ENCODE measurements around the gene ABCG1.
"Not testable (repeated sequence)": the region's sequence is repeated elsewhere in the genome, so short reads cannot be mapped to it uniquely, and the experiment has no call there.

ABCG1 gene

DNA sequence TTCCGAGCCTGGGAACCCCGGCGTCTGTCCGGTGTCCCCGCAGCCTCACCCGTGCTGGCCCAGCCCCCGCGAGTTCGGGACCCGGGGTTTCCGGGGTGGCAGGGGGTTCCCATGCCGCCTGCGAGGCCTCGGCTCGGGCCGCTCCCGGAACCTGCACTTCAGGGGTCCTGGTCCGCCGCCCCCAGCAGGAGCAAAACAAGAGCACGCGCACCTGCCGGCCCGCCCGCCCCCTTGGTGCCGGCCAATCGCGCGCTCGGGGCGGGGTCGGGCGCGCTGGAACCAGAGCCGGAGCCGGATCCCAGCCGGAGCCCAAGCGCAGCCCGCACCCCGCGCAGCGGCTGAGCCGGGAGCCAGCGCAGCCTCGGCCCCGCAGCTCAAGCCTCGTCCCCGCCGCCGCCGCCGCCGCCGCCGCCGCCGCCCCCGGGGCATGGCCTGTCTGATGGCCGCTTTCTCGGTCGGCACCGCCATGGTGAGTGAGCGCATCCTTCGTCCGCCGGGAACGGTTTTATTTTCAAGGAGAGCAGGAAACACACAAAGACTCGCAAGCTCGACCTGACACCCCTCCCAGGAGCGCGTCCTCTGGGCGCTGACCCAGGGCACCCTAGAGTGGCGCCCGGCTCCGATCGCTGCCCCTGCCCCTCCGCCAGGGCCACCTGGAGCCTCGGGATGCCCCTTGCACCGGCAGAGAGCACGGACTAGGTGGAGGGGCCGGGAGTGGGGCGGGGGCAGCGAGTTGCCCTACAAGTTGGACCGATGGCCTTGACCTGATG is at the start of gene ABCG1:
ABCG1 (plus strand) TSS at position 305 of the 770 bp plus-strand sequence; CDS start at position 428, 123 bp downstream.
- DNase-seq: no peak

DNA sequence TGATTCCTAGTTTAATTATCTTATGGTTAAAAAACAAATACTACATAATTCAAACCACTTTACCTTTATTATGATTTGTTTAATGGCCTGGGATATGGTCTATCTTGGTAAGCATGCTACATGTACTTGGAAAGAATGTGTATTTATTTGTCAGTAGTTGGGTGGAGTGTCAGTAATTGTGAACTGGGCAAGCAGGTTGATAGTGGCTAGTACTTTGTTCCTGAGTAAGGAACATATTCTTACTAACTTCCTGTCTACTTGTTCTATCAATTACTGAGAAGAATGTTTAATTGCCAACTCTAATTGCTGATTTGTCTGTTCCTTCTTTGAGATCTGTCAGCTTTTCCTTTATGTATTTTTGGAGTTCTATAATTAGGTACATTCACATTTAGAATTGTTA is 49.2 kb upstream of the ABCG1 start:
- no peak for DNase-seq

DNA sequence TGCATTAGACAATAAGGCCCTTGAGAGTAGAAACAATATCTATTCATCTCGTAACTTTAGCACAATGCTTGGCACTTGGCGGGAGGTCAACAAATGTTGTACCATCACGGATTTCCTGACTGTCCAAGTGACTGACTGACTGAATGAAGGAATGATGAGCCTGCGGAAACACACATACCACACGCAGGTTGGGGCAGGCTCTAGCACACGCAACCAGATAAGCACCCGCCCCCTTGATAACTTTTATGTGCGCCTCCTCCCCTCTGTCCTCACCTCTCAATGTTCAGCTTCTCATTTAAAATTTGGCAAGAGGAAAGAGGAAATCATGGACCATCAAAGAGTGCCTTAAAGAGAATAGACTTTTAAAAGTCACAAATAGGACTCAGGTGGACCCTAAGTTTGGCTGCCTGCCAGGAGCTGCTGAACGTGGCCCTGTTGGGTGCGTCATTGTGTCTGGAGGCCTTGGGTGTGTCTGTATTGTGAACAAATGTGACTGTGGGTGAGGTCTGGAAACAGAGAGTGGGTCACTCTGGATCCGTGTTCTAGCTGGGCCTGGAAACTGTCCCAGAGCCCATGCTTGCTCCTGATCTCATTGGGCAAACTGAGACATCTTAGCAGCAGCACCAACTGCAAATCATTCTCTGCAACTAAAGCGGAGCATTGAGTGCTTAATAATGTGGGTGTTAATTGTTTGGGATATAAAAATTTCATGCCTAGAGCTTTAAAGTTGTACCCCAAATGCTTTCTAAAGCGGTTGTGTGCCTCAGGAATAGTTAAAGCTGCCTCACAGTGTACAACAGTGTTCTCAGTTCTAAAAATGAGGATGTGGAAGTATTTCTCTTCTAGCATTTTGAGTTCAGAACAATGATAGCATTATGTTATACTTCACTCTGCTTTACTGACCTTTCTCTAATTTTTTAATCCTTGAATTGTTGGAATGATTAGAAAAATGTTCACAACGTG is 47.6 kb upstream of the ABCG1 start:
- no peak for DNase-seq

DNA sequence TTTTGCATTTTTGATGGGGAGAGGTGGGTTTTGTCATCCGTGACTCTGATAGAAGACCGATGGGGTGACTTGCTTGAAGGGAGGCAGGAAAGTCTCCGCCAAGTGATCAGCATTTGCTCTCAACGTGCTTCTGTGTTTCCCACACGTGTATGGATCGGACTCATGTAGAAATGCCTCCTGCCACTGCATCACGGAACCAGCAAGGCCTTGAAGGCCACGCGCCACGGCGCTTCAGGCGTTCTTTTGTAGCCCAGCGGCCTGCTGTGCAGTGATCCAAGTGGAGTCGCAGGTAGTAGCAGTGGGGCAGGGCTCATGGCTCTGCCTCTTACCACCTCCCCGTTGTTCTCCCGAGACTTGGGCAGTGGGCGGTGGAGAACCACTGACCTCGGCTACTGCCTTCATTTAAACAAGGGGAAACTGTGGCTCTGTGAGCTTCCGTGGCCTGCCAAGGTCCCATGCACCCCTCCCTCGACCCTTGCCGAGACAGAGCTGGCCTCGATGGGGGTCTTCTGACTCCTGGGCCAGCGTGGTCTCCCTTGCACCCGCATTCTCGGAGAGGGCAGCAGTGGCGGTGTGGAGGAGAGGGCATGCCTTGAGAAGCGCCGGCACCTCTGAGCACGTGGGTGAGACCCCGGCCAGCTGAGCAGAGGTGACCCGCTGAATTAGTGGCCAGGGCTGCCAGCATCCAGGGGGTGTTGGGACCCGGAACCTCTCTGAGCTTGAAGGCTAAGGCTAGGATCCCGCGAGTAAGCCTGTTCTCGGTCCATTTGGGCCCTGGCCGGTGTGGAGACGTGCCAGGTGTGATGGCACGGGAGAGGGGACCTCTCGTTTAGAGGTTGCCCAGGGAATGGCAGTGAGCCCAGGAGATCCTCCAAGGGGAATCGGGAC is 46.1 kb upstream of the ABCG1 start:
- no peak for DNase-seq

DNA sequence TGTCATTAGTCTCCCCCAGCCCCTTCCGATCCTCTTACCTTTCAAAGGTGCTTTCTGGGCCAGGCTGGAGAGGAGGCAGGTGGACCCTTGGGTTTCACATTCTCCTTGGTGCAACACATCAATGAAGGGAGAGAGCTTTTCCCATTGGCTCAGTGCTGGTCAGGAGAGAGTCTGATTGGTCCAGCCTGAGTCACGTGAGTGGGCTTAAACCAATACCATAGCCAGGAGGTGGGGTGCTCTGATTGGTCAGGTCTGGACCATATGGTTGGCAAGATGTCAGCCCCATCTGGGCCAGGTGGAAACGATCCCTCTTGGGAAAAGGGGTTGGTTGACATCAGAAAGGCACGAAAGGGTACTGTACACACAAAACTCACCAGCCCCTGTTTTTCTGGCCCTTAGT is 44.8 kb upstream of the ABCG1 start:
- DNase-seq: no peak

DNA sequence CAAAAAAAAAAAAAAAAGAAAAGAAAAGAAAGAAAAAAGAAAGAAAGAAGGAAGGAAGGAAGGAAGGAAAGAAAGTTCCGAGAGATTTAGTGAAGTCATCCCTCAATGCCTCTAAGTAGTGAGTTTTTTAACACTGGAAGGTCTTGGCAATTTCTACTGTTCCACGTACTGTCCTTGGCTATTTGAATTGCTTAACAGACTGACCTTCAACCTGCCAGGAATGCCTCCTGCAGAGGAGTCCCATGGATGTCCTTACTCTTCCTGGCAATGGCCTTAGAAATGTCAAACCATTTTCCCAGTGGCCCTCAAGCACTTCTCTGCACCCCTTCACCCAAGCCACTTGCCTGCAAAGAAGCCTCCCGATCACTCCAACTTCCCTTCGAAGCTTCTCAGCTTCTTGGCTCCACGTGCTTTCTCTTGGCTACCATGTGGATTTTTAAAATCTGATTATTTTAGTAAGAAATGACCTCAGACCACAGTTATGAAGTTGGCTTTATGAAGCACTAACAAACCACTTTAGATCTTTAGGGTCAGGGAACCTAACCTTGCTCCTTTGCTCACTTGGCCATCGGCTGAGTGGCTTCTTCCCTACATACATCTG is 43.7 kb upstream of the ABCG1 start:
- DNase-seq: no peak

DNA sequence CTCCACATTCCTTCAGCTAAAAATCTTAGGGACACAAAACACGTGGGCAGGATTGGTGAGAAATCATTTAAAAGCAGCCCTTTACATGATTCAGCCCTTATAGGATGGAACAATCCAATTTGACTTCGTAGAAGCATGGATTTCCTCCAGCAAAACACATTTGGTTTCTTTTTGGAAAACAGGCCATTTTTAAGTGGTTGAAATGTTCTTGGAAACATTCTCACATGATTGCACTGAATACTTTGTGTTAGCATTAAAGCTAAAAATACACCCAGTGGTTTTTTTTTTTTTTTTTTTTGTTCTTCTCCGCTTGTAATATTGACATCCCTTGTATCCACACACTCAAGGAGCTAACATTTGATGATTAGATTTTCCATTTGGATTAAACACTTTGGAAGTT is 42.1 kb upstream of the ABCG1 start:
- DNase-seq: no peak

DNA sequence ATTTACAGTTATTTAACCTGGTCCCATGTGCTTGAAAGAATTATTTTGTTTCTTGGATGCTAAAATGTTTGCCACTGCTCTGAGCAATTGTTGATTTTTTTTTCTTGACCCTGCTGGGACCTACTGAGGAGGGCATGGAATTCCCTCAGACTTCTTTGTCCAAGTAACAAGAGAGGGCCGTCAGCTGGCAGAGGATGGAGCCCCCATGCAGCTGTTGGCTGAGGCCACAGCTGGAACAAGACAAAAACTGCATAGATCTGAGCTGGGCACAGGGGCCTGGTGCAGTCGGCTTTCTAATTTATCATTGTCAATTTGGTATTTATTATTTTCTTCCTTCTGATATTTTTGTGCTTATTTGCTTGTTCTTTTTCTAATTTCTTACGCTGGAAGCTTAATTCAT is 39.6 kb upstream of the ABCG1 start:
- DNase-seq: no peak

DNA sequence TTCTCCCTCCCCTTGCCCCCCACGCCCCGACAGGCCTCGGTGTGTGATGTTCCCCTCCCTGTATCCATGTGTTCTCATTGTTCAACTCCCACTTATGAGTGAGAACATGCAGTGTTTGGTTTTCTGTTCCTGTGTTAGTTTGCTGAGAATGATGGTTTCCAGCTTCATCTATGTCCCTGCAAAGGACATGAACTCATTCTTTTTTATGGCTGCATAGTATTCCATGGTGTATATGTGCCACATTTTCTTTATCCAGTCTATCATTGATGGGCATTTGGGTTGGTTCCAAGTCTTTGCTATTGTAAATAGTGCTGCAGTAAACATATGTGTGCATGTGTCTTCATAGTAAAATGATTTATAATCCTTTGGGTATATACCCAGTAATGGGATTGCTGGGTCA is 38.9 kb upstream of the ABCG1 start:
- DNase-seq: not testable (repeated sequence)

DNA sequence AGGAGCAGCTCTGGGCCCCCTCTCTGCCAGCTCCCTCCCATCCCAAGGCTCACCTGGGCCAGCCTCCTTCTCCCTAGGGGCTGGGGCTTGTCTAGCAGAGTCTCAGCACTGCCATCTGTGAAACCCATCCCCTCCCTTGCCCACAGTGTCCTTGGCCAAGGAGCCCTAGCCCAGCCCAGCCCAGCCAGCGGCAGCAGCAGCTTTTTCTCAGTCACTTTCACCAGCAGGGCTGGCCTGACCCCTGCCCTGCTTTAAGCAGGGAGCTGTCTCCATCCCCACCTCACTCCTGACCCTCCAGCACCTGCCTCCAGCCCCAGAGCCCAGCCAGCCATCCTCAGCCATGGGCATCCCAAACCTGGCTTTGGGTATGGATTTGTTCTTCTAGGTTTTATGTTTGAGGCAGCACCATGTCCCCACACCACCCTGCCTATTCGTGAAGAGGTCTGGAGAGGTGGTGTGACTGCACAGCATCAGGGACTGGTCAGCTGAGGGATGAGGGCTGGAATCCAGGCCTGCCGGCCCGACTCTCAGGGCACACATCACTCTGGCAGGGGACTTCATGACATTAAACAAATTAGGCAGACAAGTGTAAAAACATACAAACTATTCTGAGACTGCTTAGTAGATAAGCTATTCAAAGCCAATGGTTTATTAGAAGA is 36.1 kb upstream of the ABCG1 start:
- no peak for DNase-seq

DNA sequence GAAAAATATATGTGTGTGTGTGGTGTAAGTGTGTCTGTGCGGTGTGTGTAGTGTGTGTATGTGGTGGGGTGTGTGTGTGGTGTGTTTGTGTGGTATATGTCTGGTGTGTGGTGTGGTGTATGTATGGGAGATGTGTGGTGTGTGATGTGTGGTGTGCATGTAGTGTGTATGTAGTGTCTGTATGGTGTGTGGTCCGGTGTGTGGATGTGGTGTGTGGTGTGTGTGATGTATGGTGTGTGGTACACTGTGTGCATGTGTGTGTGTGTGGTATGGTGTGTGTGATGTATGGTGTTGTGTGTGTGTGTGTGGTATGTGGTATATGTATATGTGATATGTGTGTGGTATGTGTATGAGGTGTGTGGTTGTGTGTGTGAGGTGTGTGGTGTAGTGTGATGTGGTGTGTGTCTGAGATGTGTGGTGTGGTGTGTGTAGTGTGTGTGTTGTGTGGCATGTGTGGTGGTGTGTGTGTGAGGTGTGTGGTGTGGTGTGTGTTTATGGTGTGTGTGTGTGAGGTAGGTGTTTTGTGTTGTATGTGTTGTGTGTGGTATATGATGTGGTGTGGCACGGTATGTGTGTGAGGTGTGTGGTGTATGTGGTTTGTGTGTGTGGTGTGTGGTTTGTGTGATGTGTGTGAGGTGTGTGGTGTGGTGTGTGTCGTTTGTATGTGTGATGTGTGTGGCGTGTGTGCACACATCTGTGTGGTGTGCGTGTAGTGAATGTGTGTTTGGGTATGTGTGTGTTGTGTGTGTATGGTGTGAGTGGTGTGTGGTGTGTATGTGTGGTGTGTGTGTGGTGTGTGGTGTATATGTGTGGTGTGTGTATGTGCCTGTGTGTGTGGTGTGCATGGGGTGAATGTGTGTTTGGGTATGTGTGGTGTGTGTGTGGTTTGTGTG is 35.3 kb upstream of the ABCG1 start:
- DNase-seq: no peak

DNA sequence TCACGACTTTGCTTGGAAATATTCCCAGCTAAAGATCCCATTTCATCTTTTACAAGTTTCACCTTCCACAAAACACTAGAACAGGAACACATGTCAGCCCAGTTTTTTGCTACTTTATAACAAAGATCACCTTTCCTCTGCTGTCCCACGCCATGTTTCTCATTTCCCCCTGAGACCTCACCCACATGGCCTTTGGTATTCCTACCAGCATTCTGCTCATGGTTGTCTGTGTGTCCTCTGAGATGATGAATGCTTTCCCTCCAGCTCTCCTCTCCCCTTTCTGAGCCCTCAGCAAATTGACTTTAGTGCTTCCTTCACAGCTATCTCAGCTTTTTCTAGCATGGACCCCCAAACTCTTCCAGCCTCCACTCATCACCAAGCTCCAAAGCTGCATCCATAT is 32.3 kb upstream of the ABCG1 start:
- DNase-seq: no peak

DNA sequence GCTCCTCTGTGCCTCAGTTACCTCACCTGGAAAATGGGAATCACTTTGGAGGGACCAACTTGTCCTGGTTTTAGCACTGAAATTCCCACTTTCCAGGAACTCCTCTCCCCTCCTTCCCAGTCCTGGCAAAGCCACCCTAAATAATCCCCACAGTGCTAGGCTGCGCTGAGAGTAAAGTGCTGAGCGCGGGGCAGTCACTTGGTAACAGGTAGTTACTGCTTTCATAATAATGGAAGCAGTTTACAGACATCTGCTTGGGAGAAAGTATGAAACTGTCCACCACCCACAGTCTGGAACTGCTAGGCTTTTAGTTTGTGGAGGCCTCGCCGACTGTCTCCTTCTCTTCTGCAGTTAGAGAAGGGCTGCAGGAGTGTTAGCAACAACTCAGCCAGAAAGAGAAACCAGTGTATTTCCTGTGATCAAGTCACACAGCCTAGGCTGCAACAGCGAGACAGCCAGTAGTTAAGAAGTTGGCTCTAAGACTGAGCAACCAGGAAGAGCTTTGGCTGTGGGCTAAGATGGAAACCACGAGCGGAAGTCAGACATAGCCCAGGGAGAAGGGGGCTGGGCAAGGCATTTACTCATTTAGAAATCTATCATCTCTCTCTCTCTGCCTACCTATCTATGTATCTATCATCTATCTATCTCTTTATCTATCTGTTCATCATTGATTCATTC is 30.8 kb upstream of the ABCG1 start:
- peak; percentile 95 for DNase-seq

DNA sequence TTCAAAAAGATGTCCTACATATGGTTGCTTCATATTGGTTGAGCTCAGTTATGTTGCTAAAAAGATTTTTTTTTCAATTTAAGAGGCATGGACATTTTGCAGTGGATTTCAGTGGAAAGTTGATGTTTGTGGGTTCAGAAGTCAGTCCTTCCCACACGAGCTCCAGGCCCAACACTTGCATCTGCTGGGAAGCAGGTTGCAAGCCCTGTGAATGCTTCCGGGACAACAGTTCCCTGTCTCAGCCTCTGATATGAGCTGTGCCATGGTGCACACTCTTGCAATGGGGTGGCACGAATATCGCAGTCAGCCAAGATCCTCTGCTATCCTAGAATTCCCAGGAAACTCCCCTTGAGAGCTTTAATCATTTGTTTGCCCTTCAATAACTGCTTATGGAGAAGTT is 30.3 kb upstream of the ABCG1 start:
- DNase-seq: no peak

DNA sequence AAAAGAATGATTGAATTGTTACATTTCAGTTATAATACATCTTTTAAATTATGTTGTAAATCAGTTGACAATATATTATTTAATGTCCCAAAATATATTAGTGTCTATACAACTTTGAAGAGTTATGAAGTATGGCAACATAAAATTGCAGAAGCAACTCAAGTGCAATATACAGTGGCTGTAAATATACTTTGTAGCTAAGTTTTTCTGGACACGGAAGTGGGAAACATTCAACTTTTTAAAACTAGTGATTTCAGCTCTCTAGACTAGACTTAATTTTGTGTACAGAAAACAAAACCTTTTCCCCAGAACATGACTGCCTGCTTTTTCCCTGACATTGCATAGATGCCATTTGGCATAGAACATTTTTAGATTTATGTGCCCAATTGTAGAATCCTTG is 29.5 kb upstream of the ABCG1 start:
- no peak for DNase-seq

DNA sequence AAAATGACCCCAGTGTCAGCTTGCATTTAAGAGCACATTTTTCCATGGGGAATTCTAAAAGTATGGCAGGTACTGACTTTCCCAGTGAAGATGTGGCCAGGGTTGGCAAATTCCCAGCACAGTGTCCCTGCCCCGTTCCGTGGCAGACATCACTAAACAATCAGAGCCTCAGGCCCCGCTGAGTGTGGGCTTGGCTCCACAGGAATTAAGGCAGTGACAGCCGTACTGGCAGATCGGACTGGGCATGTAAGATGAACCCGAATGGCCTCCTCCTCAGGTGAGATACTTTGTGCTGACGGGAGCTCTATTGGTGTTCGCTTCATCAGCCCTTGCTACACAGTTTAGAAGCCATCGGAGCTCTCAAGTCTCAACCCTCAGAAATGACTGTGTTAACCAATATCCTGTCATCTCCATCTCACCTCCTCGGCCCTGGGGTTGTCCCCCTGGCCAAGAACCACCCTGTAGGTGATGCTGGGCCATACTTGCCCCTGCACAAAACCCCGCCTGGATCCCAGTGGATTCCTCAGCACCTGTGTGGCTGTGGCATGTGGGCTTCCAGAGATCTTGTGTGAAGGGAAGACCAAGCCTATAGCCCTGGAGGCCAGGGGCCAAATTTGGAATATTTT is 29.0 kb upstream of the ABCG1 start:
- no peak for DNase-seq

DNA sequence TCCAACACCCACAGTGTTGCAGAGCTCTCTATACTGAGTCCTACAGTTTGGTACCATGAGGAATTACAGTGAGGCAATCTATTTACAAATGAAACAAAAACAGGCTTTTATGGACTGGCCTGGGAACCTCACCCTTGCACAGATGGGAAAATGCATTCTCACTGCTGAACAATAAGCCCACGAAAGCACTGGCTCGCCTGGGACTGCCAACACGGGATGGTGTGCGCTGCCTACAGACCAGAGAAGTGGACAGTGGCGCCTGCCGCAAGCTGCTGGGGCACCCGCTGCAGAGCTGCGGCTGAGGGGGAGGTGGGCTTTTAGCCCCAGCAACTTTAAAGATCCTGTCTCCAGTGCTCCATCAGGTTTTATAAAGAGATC is 28.5 kb upstream of the ABCG1 start:
- no peak for DNase-seq

DNA sequence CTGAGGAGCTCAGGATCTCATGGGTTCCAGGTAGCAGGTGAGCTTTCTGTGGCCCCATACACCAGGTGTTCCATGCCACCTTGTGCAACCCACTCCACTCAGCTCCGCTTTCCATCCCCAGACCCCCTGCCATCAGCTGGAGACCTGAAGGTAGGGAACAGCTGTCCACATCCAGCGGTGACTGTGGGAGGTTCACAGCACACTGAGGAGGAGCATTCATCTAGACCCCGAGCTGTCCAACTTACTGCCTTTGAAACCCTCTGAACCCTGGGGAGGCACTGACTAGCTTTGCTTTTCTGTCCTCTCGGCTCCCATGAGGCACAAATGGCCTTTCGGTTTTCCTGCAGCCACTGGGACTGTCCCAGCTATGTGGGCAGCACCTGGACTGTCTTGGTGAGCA is 27.9 kb upstream of the ABCG1 start:
- no peak for DNase-seq

DNA sequence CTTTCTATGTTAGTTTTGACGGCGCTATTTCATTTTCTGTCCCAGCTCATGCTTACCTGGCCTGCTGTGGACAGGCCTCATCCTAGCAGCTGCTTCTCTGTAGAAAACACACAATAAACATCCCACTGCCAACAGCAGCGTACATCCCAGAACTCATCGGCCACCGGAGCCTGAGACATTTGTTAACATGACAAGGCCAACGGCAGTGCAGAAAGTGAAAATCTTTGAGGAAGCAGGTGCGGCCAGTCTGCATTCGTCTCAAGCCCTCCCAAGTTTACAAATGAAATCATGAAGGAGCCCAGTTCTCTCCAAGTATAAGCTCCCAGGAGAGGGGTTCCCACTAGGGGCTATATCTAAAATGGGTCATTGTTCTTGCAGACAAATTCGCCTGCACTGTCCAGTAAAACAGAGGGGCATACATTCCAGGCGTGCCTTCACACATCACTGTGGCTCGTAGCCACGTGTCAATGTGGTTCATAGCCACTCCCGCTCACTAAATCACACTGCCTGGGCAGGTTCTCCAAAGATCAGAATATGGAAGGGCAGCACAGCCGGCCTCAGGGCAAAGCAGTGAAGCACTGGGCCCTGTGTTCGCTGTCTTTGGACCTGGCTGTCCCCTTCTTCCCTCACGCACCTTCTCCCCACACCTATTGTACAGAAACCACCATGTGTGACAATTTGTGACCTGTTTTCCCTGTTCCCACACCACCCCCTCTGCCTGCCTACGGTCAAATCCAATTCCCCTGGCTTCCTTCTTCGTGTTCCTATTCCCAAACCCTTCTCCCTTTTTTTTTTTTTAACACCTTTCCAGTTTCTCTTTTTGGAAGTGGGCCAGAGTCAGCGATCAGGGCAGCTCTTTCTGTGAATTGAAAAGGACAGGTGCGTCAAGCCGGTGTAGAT is 27.0 kb upstream of the ABCG1 start:
- no peak for DNase-seq

Measured in GF-D8 (cell line).